ENCODE results near the gene KLK5.
"Not testable (repeated sequence)": the region's sequence is repeated elsewhere in the genome, so short reads cannot be mapped to it uniquely, and the experiment has no call there.

KLK5 gene

GRCh38 chr19:50952910-50953309 lies at the start of gene KLK5:
TSS of gene KLK5 (minus strand) at chr19:50953038. CDS start at chr19:50952657, 381 bp downstream.
- no peak for DNase-seq

GRCh38 chr19:51002089-51002532 lies 49.3 kb upstream of the KLK5 start:
- DNase-seq = no peak

GRCh38 chr19:51001515-51001914 lies 48.7 kb upstream of the KLK5 start, which contains the start of gene KLK8:
TSS of gene KLK8 (minus strand) at chr19:51001604. CDS start at chr19:51001167, 437 bp downstream.
- DNase-seq = no peak

- DNase-seq = no peak
Measured at GRCh38 chr19:51000981-51001380, 48.1 kb upstream of the KLK5 start.

- DNase-seq = no peak
Measured at GRCh38 chr19:51000426-51000825, 47.6 kb upstream of the KLK5 start.

GRCh38 chr19:50998686-50999085 lies 45.8 kb upstream of the KLK5 start:
- no peak for DNase-seq

GRCh38 chr19:50998061-50998460 lies 45.2 kb upstream of the KLK5 start:
- no peak for DNase-seq

GRCh38 chr19:50994129-50994528 lies 41.3 kb upstream of the KLK5 start:
- DNase-seq = no peak

- DNase-seq = no peak
Measured at GRCh38 chr19:50992666-50993035, 39.8 kb upstream of the KLK5 start.

GRCh38 chr19:50984416-50984815 lies 31.6 kb upstream of the KLK5 start:
- DNase-seq = not testable (repeated sequence)

- DNase-seq = no peak
Measured at GRCh38 chr19:50983625-50984292, 30.9 kb upstream of the KLK5 start, which contains the start of gene KLK7. TSS of gene KLK7 (minus strand) at chr19:50983917. CDS start at chr19:50982399, 1,518 bp downstream.

GRCh38 chr19:50982186-50982585 lies 29.3 kb upstream of the KLK5 start:
- DNase-seq = no peak

- DNase-seq = no peak
Measured at GRCh38 chr19:50981587-50982146, 28.8 kb upstream of the KLK5 start.

- DNase-seq = no peak
Measured at GRCh38 chr19:50980208-50980607, 27.4 kb upstream of the KLK5 start.

GRCh38 chr19:50979758-50980157 lies 26.9 kb upstream of the KLK5 start:
- DNase-seq = no peak

GRCh38 chr19:50978772-50979390 lies 26.0 kb upstream of the KLK5 start:
- no peak for DNase-seq

GRCh38 chr19:50977626-50978025 lies 24.8 kb upstream of the KLK5 start:
- DNase-seq = no peak

- no peak for DNase-seq
Measured at GRCh38 chr19:50975766-50976165, 22.9 kb upstream of the KLK5 start.

- DNase-seq = no peak
Measured at GRCh38 chr19:50974702-50975556, 22.1 kb upstream of the KLK5 start.

GRCh38 chr19:50972795-50973376 lies 20.0 kb upstream of the KLK5 start:
- DNase-seq = no peak

GRCh38 chr19:50969810-50970209 lies 17.0 kb upstream of the KLK5 start:
- not testable (repeated sequence) for DNase-seq

GRCh38 chr19:50969413-50969760 lies 16.5 kb upstream of the KLK5 start, which contains the start of gene KLK6:
TSS of gene KLK6 (minus strand) at chr19:50969591. CDS start at chr19:50968104, 1,487 bp downstream.
- DNase-seq = no peak
